Measurements from ENCODE around the gene RHOT1.

RHOT1 gene

DNA sequence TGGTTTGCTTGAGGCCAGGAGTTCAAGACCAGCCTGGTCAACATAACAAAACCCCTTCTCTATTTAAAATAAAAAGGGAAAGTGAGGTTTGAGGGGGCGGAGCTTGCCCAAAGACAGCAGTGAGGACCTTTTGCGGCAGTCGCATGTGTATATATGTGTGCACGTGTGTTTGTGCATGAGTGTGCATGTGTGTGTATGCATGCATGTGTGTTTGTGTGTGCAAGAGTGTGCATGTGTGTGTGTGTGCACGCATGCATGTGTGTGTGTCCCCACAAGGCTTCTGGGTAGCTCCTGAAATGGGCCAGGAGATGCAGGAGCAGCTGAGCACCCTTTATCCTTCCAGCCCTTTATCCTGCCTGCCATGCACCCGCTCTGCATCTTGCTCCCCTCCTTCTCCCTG is 132.3 kb downstream of the RHOT1 start:
- no peak for DNase-seq (ENCODE audit: low spot score)
- in situ Hi-C loops (cut with MboI; ENCODE audit: low sequenced_read_pairs, unreplicated experiment) = no loop called here
- TF ChIP-seq CTCF (IDR thresholded peaks at IDR 0.05; ENCODE audit: borderline replicate concordance, control extremely low read depth, extremely low read depth, insufficient read depth, missing control alignments) = no peak

All from GM13976 (cell line).